Fibroblast of villous mesenchyme (primary cell): ENCODE measurements around the gene SPPL3. TPM values are rescaled to one million over a fixed set of nuclear protein-coding genes. Genes with fewer than 3 reads are reported as not detected.
A peak's percentile ranks its signal among the peaks of the same experiment; 100 is the strongest.
"Not testable (repeated sequence)": the region's sequence is repeated elsewhere in the genome, so short reads cannot be mapped to it uniquely, and the experiment has no call there.

ENCODE experiments used
- DNase-seq: peaks from one replicate; pipeline ENCODE4 v3.0.0-alpha.2; 2010; ENCODE audit warnings: low read depth
- H3K4me3 ChIP-seq: 2 replicates; pipeline ENCODE4 v1.5.1; 2011; ENCODE audit warnings: low read depth, mild to moderate bottlenecking, low read length
- CTCF ChIP-seq: IDR thresholded peaks from 2 replicates; pipeline ENCODE4 v1.5.1; 2012; ENCODE audit warnings: low read depth, mild to moderate bottlenecking, low read length; ENCODE audit not compliant: insufficient read depth
- total RNA-seq: library from RNA; depleted of rRNA; stranded (reverse); fragments of >200 nt; gene quantifications from 2 replicates; pipeline ENCODE4 v1.2.3, GENCODE V29; 2012

Gene SPPL3
- total RNA-seq, 1 donor, result 9.5 TPM

GRCh38 chr12:120903412-120904196 is 554 bp downstream of the SPPL3 start:
- TF ChIP-seq CTCF, result no peak
- DNase-seq, result peak; percentile 32
- peak overlapping the region; percentile 93 for H3K4me3 ChIP-seq

- DNase-seq, result no peak
- TF ChIP-seq CTCF, result no peak
- peak overlapping the region; percentile 93 for H3K4me3 ChIP-seq
Observed at GRCh38 chr12:120902846-120903411, 1.2 kb downstream of the SPPL3 start.

- no peak for DNase-seq
- no peak overlapping the region for H3K4me3 ChIP-seq
- TF ChIP-seq CTCF, result no peak
Observed at GRCh38 chr12:120901818-120902217, 2.3 kb downstream of the SPPL3 start.

- not testable (repeated sequence) for DNase-seq
Observed at GRCh38 chr12:120901101-120901500, 3.1 kb downstream of the SPPL3 start.

GRCh38 chr12:120895532-120895931 is 8.6 kb downstream of the SPPL3 start:
- TF ChIP-seq CTCF, result no peak
- H3K4me3 ChIP-seq, result no peak overlapping the region
- DNase-seq, result no peak

More at GRCh38 chr12:120901101-120901500, 3.1 kb downstream of the SPPL3 start:
- not testable (repeated sequence) for H3K4me3 ChIP-seq

- no peak overlapping the region for H3K4me3 ChIP-seq
- no peak for TF ChIP-seq CTCF
- no peak for DNase-seq
Observed at GRCh38 chr12:120892265-120892664, 11.9 kb downstream of the SPPL3 start.

GRCh38 chr12:120890963-120891362 is 13.2 kb downstream of the SPPL3 start:
- TF ChIP-seq CTCF, result no peak
- DNase-seq, result peak; percentile 77
- H3K4me3 ChIP-seq, result no peak overlapping the region
